CD14-positive monocyte (primary cell): ENCODE results near the gene LRR1. TPM values are rescaled to one million over a fixed set of nuclear protein-coding genes. Genes with fewer than 3 reads are reported as not detected.
"Not testable (repeated sequence)": the region's sequence is repeated elsewhere in the genome, so short reads cannot be mapped to it uniquely, and the experiment has no call there.

Source experiments
- DNase-seq, 3 donors: peaks; one replicate each; pipeline ENCODE4 v3.0.0-alpha.2; 2011 to 2022
- H2AFZ ChIP-seq: 2 replicates; pipeline ENCODE4 v1.6.0; 2012; ENCODE audit warnings: mild to moderate bottlenecking, low read depth, low read length, inconsistent platforms; ENCODE audit not compliant: insufficient read depth, poor library complexity, severe bottlenecking
- H3K27ac ChIP-seq, 2 donors: 1 replicate in 1 of 2; 2 replicates in 1 of 2; pipeline ENCODE4 v1.5.1; 2012 to 2013; ENCODE audit warnings: low read length in 2 of 2, control low read depth in 1 of 2, inconsistent platforms in 1 of 2, low read depth in 1 of 2, mild to moderate bottlenecking in 1 of 2
- H3K27me3 ChIP-seq, 2 donors: one replicate each; pipeline versions ENCODE4 v1.6.0 to v1.6.1; 2011 to 2013; ENCODE audit warnings: low read length in 2 of 2; ENCODE audit not compliant: control insufficient read depth in 2 of 2, insufficient read depth in 2 of 2
- H3K36me3 ChIP-seq, 2 donors: replicated peaks in 1 of 2; 1 replicate in 1 of 2; 2 replicates in 1 of 2; pipeline versions ENCODE4 v1.5.1 to v1.6.1; 2012 to 2013; ENCODE audit warnings: low read length in 2 of 2, control low read depth in 1 of 2, inconsistent platforms in 1 of 2, mild to moderate bottlenecking in 1 of 2; ENCODE audit not compliant: insufficient read depth in 2 of 2, control insufficient read depth in 1 of 2
- H3K4me1 ChIP-seq, 2 donors: 1 replicate in 1 of 2; 2 replicates in 1 of 2; pipeline versions ENCODE4 v1.5.1 to v1.6.1; 2012 to 2013; ENCODE audit warnings: low read length in 2 of 2, control low read depth in 1 of 2, inconsistent platforms in 1 of 2, mild to moderate bottlenecking in 1 of 2, moderate library complexity in 1 of 2; ENCODE audit not compliant: insufficient read depth in 2 of 2, control insufficient read depth in 1 of 2
- H3K4me2 ChIP-seq: replicated peaks from 2 replicates; pipeline ENCODE3; 2012; ENCODE audit warnings: low read length, moderate library complexity, mild to moderate bottlenecking; ENCODE audit not compliant: poor library complexity, severe bottlenecking; ENCODE audit errors: extremely low read depth
- H3K4me3 ChIP-seq, 3 experiments: fragments of 200-600 bp in 1 of 3; sonication (generic) in 1 of 3; replicated peaks in 1 of 3; 1 replicate in 2 of 3; 2 replicates in 1 of 3; pipeline ENCODE4 v1.5.1; 2011 to 2013; ENCODE audit warnings: low read length in 3 of 3, mild to moderate bottlenecking in 3 of 3, control low read depth in 2 of 3, low read depth in 2 of 3, inconsistent platforms in 1 of 3, moderate library complexity in 1 of 3
- H3K79me2 ChIP-seq: 2 replicates; pipeline ENCODE4 v1.6.0; 2012; ENCODE audit warnings: mild to moderate bottlenecking, control low read depth, inconsistent platforms, low read length, moderate library complexity; ENCODE audit not compliant: insufficient read depth
- H3K9ac ChIP-seq: 2 replicates; pipeline ENCODE4 v1.6.0; 2017; ENCODE audit warnings: low read length, mild to moderate bottlenecking; ENCODE audit not compliant: insufficient read depth, poor library complexity, severe bottlenecking
- H3K9me3 ChIP-seq, 2 donors: replicated peaks in 1 of 2; 1 replicate in 1 of 2; 2 replicates in 1 of 2; pipeline versions ENCODE4 v1.5.1 to v1.6.1; 2012 to 2013; ENCODE audit warnings: low read length in 2 of 2, control low read depth in 1 of 2; ENCODE audit not compliant: control insufficient read depth in 1 of 2, insufficient read depth in 1 of 2
- H4K20me1 ChIP-seq: 2 replicates; pipeline ENCODE4 v1.6.0; 2012; ENCODE audit warnings: mild to moderate bottlenecking, low read length, control low read depth, moderate library complexity; ENCODE audit not compliant: insufficient read depth
- H3K27ac Mint-ChIP-seq, 7 donors: one replicate each; pipeline ENCODE4 v1.8.0; 2020; ENCODE audit warnings: mild to moderate bottlenecking in 7 of 7, mixed read lengths in 7 of 7, moderate library complexity in 6 of 7, inconsistent platforms in 2 of 7
- H3K27me3 Mint-ChIP-seq, 3 donors: one replicate each; pipeline ENCODE4 v1.8.0; 2021 to 2022; ENCODE audit warnings: low read depth in 3 of 3, mild to moderate bottlenecking in 3 of 3, mixed read lengths in 3 of 3, moderate library complexity in 3 of 3, inconsistent platforms in 1 of 3
- H3K36me3 Mint-ChIP-seq, 2 donors: one replicate each; pipeline ENCODE4 v1.8.0; 2020; ENCODE audit warnings: mixed read lengths in 2 of 2, inconsistent platforms in 1 of 2, mild to moderate bottlenecking in 1 of 2
- H3K4me1 Mint-ChIP-seq: one replicate; pipeline ENCODE4 v1.8.0; 2020; ENCODE audit warnings: mild to moderate bottlenecking, mixed read lengths
- H3K4me3 Mint-ChIP-seq, 2 donors: one replicate each; pipeline ENCODE4 v1.8.0; 2020; ENCODE audit warnings: mild to moderate bottlenecking in 2 of 2, mixed read lengths in 2 of 2, moderate library complexity in 1 of 2
- H3K9me3 Mint-ChIP-seq, 7 donors: one replicate each; pipeline ENCODE4 v1.8.0; 2020 to 2022; ENCODE audit warnings: mixed read lengths in 7 of 7, mild to moderate bottlenecking in 6 of 7, moderate library complexity in 6 of 7, inconsistent platforms in 2 of 7
- WGBS: methylation state at CpG from one replicate; pipeline ENCODE4 v1.1.5; 2013; ENCODE audit warnings: missing lambda C conversion rate; ENCODE audit not compliant: insufficient coverage; 5-methylcytosine and 5-hydroxymethylcytosine counted together
- intact Hi-C, 2 donors: fragments of 100-400 bp; cut with micrococcal nuclease; formaldehyde crosslinking; loops; one replicate each; pipeline versions ENCODE4 v1.15.0 to v1.15.1; 2023
- polyA plus RNA-seq, 3 donors: library from polyadenylated mRNA; depleted of rRNA in 1 of 3; unstranded in 2 of 3; stranded (reverse) in 1 of 3; fragments of 300-500 nt in 2 of 3; fragments of >200 nt in 1 of 3; fragmentation: Illumina TruSeq in 2 of 3; gene quantifications; 1 replicate in 2 of 3; 2 replicates in 1 of 3; pipeline ENCODE4 v1.2.3, GENCODE V29; 2012 to 2021
- TF ChIP-seq, protein P1 (sequence below): fragments of 200-600 bp; IDR thresholded peaks from one replicate; pipeline ENCODE4 v1.8.0; 2022; ENCODE audit warnings: antibody characterized with exemption, mild to moderate bottlenecking

LRR1 gene
- polyA plus RNA-seq, 3 donors: 3.4 to 12.7 (median 10.5) TPM

DNA sequence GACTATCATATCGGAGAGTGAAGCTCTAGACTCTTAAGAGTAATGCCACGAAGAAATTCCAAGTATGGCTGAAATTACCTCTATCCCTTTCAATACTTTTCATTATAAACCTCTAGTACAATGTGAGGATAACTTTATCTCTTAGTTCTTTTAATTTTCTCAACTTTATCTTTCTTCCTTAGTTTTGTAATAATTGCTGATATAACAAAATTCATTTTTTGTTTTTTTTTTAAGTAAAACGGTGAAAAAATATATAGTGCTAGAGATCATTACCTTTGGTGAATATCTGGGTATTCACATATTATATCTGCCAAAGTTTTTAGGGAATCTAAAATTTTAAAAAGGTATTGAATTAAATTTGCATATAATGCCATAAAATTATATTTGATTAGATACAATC is 55.8 kb downstream of the LRR1 start:
- Mint-ChIP-seq H3K9me3 (peaks cover 0 to 3% (median 0%) of the 10 kb centered on the region in 7 donors), H3K4me3 (no peak overlapping the region)

GRCh38 chr14:49657500-49657899 is 58.8 kb downstream of the LRR1 start:
- WGBS: 93% methylated on average over 2 of the region's 6 CpGs
- H3K36me3 ChIP-seq, H3K4me1 Mint-ChIP-seq, H3K4me3 ChIP-seq, H3K4me2 ChIP-seq, H2AFZ ChIP-seq, intact Hi-C loops, H3K27me3 ChIP-seq, H3K36me3 Mint-ChIP-seq, H3K9me3 Mint-ChIP-seq, DNase-seq, H4K20me1 ChIP-seq, H3K4me3 Mint-ChIP-seq, H3K27ac ChIP-seq, H3K9ac ChIP-seq, H3K27me3 Mint-ChIP-seq, H3K79me2 ChIP-seq, H3K4me1 ChIP-seq, H3K9me3 ChIP-seq: not testable (repeated sequence)
- H3K27ac Mint-ChIP-seq: peak overlapping the region in 1 of 7 donors; percentile 20

More for the DNA sequence above, 55.8 kb downstream of the LRR1 start:
- intact Hi-C loops: no loop called here
- DNase-seq: no peak
- Histone ChIP-seq H3K9me3 (no peaks in the 10 kb centered on the region), H3K4me2 (no peak overlapping the region), H2AFZ (no peak overlapping the region), H3K4me1 (no peaks in the 10 kb centered on the region), H3K4me3 (no peak overlapping the region), H3K27me3 (no peaks in the 10 kb centered on the region), H3K36me3 (peaks cover 0 to 4% of the 10 kb centered on the region in 2 donors), H3K79me2 (no peaks in the 10 kb centered on the region), H3K9ac (no peak overlapping the region), H4K20me1 (no peaks in the 10 kb centered on the region), H3K27ac (no peak overlapping the region)
- H3K36me3 Mint-ChIP-seq: peaks cover 0 to 6% of the 10 kb centered on the region in 2 donors
- TF ChIP-seq, protein P1, sequence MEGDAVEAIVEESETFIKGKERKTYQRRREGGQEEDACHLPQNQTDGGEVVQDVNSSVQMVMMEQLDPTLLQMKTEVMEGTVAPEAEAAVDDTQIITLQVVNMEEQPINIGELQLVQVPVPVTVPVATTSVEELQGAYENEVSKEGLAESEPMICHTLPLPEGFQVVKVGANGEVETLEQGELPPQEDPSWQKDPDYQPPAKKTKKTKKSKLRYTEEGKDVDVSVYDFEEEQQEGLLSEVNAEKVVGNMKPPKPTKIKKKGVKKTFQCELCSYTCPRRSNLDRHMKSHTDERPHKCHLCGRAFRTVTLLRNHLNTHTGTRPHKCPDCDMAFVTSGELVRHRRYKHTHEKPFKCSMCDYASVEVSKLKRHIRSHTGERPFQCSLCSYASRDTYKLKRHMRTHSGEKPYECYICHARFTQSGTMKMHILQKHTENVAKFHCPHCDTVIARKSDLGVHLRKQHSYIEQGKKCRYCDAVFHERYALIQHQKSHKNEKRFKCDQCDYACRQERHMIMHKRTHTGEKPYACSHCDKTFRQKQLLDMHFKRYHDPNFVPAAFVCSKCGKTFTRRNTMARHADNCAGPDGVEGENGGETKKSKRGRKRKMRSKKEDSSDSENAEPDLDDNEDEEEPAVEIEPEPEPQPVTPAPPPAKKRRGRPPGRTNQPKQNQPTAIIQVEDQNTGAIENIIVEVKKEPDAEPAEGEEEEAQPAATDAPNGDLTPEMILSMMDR: no peak
- WGBS: no CpG with 5 or more reads among the region's 3 CpGs
- no peaks in the 10 kb centered on the region for H3K4me1 Mint-ChIP-seq
- no peak overlapping the region for H3K27ac Mint-ChIP-seq
- H3K27me3 Mint-ChIP-seq: peaks cover 0 to 4% (median 0%) of the 10 kb centered on the region in 3 donors
